NCI-H510A treated with DMSO at 0.1 percent for 48 hours (cell line): ENCODE results near the gene CCDC157.
"Not testable (repeated sequence)": the region's sequence is repeated elsewhere in the genome, so short reads cannot be mapped to it uniquely, and the experiment has no call there.

Experiments
- DNase-seq: peaks from one replicate; lab custom pipeline; 2025; lab: John Stamatoyannopoulos, UW

Gene CCDC157

GRCh38 chr22:30392661-30393321 lies 36.0 kb downstream of the CCDC157 start:
- DNase-seq: no peak

- no peak for DNase-seq
These were observed 36.5 kb downstream of the CCDC157 start for GRCh38 chr22:30393322-30393680.

DNA sequence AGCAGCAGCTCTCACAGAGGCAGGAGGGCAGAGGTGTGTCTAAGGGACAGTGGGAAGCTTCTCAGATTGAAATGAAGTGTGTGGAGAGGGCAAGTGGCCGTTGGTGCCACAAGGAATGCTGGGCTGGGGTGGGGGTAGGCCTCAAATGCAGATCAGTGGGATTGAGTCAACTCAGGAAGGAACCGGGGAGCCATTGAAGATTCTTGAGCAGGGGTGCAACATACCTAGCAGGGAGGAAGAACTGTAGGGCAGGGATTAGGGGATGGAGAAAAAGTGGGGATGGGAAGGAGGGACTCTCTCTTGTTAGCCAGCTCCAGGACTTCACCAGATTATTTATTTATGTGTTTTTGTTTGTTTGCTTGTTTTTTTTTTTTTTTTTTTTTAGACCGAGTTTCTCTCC lies 37.1 kb downstream of the CCDC157 start:
- no peak for DNase-seq

- DNase-seq: peak; percentile 26
These were observed 40.3 kb downstream of the CCDC157 start, which contains the start of gene SEC14L2 for GRCh38 chr22:30396871-30397655. TSS of gene SEC14L2 (plus strand) at chr22:30397018. CDS start at chr22:30397117, 99 bp downstream.

DNA sequence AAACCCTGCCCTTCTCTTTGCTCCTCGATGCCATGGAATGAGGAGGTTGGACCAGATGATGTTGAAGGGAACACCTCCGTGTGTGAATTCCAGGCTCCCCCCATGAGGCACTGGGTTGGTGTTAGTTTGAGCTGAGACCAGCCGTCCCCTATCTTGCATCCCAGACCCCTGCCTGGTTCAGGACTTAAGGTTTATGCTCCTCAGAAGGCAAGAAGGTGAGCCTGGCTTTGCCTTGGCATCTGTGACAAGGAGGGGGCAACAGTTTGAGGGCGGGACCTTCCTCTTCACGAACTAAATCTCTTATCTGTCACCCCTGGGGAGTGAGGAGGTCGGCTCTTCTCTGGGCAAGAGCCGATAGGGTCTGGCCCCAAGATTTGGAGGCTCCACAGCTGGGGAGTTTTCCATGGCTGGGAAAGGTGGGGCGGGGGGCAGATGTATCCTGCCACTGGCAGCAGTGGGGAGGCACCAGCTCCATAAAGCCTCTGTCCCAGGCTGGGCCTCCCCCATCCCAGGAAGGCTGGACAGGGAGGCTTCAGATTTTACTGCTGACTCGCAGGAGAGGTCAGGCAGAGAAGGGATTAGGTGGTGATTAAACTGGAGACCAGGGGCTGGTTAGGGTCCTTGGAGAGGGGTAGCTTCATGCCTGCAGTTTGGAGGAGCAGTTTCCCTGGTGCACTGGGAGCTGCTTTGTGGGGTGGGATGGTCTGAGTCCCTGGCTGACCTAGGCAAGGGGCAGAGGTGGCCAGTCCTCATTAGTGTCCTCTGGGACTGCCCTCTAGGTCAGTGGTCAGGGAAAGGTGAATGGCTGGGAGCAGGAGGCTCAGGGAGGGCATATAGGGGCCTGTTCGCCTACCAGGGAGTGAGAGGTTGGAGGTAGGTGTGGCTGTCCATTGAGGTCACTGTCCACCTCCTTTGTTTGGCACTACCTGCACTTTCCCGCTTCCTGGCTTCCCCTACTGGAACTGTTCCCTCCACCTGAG lies 41.1 kb downstream of the CCDC157 start:
- DNase-seq: no peak

DNA sequence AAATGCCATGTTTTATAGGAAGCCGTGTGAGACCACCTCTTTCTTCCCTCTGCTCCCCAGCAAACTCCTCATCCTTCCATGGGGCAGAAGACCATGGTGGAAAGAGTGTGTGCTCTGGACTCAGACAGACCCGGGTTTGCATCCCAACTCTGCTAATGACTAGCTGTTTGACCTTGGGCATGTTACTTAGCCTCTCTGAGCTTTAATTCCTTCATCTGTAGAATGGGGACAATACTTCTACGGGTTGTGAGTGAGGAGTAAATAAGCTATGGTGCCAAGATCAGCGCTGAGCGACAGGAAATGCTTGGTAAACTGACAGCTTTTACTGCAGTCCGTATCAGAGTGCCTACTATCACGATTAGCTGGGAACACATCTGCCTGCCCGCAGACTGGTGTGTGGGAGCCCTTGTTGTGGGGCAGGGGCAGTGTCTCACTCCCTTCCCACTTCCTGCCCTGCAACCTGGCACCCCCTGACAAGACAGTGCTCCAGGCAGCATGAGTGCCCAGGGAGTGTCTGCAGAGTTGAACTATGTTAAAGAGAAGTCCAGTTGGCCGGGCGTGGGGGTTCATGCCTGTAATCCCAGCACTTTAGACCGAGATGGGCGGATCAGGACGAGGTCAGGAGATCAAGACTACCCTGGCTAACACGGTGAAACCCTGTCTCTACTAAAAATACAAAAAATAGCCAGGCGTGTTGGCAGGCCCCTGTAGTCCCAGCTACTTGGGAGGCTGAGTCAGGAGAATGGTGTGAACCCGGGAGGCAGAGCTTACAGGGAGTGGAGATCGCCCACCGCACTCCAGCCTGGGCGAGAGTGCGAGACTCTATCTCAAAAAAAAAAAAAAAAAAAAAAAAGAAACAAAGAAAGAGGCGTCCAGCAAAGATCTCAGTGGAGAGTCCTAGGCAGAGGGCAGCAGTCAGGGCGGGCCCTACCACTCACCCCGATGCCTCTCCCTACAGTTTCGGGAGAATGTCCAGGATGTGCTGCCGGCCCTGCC lies 42.2 kb downstream of the CCDC157 start:
- no peak for DNase-seq

GRCh38 chr22:30399718-30400117 lies 42.9 kb downstream of the CCDC157 start:
- DNase-seq: no peak

DNA sequence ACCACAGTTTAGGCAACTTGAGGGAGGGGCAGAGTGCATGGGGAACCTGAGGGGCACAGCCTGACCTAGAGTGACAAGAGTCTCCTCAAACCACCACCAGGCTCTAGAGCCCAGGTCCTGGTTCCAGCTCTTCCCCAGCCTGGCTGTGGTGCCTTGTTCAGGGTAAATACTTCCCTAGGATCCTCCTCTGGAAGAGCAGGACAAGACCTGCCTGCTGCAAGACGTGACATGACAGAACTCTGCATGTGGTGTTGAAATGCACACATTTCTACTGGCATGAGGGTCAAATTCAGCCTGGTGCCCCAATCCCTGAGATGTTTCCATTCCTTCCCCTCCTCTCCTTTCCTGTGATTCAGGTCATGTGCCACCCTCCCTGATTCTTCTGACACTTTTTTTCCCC lies 43.4 kb downstream of the CCDC157 start:
- no peak for DNase-seq

DNA sequence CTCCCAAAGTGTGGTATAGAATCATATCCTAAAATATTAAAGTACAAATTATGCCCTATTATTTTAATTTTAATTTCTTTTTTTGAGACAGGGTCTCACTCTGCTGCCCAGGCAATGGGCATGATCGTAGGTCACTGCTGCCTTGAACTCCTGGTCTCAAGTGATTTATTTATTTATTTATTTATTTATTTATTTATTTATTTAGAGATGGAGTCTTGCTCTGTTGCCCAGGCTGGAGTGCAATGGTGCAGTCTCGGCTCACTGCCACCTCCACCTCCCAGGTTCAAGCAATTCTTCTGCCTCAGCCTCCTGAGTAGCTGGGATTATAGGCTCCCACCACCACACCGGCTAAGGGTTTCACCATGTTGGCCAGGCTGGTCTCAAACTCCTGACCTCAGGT lies 44.2 kb downstream of the CCDC157 start:
- not testable (repeated sequence) for DNase-seq

DNA sequence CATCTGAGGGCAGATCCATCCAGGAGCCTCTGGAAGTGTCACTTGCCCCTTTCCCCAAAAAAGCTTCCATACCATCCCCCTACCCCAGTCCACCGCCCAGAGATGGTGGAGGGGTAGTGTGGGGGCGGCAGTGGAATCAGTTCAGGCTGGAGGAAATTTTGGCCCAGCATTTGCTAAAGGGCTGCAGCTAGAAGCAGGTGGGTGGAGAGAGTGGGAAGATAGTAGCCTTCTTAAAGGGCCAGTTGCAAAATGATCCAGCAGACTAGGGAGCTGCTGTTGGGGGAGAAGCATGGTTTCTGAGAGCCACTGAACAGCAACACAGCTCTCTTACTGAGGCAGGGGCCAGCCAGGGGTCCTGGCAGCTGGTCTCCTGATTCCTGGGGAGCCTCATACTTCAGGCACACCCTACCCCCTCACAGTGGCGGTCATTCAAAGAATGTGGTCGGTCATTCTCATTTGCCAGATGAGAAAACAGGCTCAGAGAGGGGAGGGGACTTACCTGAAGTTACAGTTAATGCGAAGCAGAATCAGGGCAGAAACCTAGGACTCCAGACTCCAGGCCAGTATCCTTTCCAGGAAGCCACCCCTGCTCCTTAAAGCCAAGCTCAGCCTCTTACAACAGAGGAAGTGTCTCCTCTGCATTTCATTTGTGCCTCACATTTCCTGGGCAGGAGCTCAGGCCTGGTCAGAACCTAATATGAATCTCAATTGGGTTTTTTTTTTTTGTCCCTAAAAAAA lies 45.4 kb downstream of the CCDC157 start:
- DNase-seq: no peak

GRCh38 chr22:30402766-30403104 lies 45.9 kb downstream of the CCDC157 start:
- DNase-seq: not testable (repeated sequence)

- DNase-seq: no peak
These were observed 47.5 kb downstream of the CCDC157 start for GRCh38 chr22:30404307-30404706.

GRCh38 chr22:30405731-30406130 lies 48.9 kb downstream of the CCDC157 start:
- no peak for DNase-seq

- DNase-seq: no peak
These were observed 49.6 kb downstream of the CCDC157 start for GRCh38 chr22:30406400-30406799.

DNA sequence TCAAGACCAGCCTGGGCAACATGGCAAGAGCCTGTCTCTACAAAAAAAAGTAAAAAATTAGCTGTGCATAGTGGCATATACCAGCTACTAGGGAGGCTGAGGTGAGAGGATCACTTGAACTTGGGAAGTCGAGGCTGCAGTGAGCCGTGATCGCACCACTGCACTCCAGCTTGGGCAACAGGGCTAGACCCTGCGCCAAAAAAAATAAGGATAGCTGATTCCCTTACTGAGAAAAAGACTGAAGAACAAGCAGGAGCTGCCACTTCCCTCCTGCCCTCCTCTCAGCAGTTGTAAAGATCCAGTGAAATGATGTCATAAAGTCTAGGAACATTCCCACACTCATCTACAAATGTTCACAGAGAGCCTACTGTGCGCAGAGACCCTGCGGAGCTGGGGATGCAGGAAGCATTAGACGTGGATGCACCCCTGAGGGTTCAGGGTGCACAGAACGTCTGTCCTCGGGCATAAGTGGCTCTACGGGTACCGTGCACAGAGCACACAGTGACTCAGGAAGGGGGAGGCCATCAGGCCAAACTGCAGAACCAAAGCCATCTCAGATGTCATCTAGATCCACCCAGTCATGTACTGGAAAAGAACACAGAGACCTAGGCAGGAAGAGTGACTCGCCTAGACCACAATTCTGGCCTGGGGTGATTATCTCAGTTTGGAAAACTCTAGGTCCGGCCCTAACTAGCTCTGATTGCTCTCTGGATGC lies 51.7 kb downstream of the CCDC157 start:
- DNase-seq: no peak

GRCh38 chr22:30411780-30412179 lies 55.0 kb downstream of the CCDC157 start:
- DNase-seq: no peak

GRCh38 chr22:30413001-30413400 lies 56.2 kb downstream of the CCDC157 start:
- DNase-seq: no peak

GRCh38 chr22:30413745-30414524 lies 57.1 kb downstream of the CCDC157 start:
- DNase-seq: no peak

DNA sequence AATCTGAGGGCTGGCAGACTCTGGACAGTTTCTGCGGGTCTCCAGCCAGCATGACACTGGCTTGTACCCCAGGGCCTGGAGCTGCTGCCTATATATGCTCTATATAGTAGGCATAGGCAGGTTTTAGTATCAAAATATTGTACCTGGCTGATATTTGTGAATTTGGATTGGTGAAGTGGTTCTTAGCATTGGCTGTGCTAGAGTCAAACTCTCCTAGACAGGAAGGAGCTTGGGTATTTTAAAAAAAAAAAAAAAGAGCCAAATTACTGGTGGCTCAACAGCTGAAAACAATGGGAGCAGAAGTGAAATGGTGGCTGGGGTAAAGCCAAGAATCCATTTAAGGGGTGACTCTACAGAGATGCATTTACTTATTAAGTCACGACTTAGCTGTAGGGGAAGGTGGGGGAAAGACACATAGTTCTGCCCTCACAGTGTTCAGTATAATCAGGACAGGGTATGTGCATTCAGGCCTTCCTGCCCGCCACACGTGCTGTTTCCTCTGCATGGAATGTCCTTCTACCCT lies 57.8 kb downstream of the CCDC157 start:
- no peak for DNase-seq
